H1 (cell line): ENCODE measurements around the gene RNF126. TPM values are rescaled to one million over a fixed set of nuclear protein-coding genes. Genes with fewer than 3 reads are reported as not detected.
A peak's percentile ranks its signal among the peaks of the same experiment; 100 is the strongest.

ENCODE experiments used
- CTCF ChIA-PET: fragments of 300-600 bp; sonication (Branson Sonifier 250); formaldehyde crosslinking; loops from one replicate; lab custom pipeline; 2021; ENCODE audit not compliant: partially characterized antibody; lab: Charles Lee
- POLR2A ChIA-PET: fragments of 300-600 bp; sonication (Branson Sonifier 250); formaldehyde crosslinking; loops from one replicate; lab custom pipeline; 2021; ENCODE audit warnings: inconsistent platforms; ENCODE audit not compliant: partially characterized antibody; lab: Charles Lee
- DNase-seq, 2 experiments: peaks; one replicate each; pipeline versions ENCODE4 v3.0.0 to v3.0.0-alpha.2; 2010 to 2022; ENCODE audit warnings: low spot score in 2 of 2, low read depth in 1 of 2, mixed read lengths in 1 of 2
- FAIRE-seq: peaks from 2 replicates; lab custom pipeline; 2011; peaks lifted over from hg19 to GRCh38; lab: Jason Lieb, UNC
- H2AFZ ChIP-seq: 2 replicates; pipeline ENCODE4 v1.8.1; 2012; ENCODE audit warnings: low read length, inconsistent platforms
- H2AK5ac ChIP-seq: 2 replicates; pipeline ENCODE4 v1.6.1; 2013; ENCODE audit warnings: low read depth, low read length
- H2BK120ac ChIP-seq: replicated peaks from 2 replicates; pipeline ENCODE3; 2013; ENCODE audit warnings: low read depth, low read length, inconsistent platforms
- H2BK12ac ChIP-seq: 2 replicates; pipeline ENCODE4 v1.6.1; 2013; ENCODE audit warnings: low read depth, low read length
- H2BK15ac ChIP-seq: 2 replicates; pipeline ENCODE4 v1.6.1; 2013; ENCODE audit warnings: low read length
- H2BK20ac ChIP-seq: 2 replicates; pipeline ENCODE4 v1.6.1; 2013; ENCODE audit warnings: low read length
- H2BK5ac ChIP-seq: 2 replicates; pipeline ENCODE4 v1.6.1; 2013; ENCODE audit warnings: low read depth, low read length
- H3K14ac ChIP-seq: 2 replicates; pipeline ENCODE4 v1.6.1; 2013; ENCODE audit warnings: inconsistent platforms; ENCODE audit not compliant: insufficient read length
- H3K18ac ChIP-seq: 2 replicates; pipeline ENCODE4 v1.6.1; 2013; ENCODE audit warnings: low read length; ENCODE audit errors: extremely low read depth
- H3K23ac ChIP-seq: 2 replicates; pipeline ENCODE4 v1.6.1; 2013; ENCODE audit warnings: inconsistent platforms; ENCODE audit not compliant: insufficient read length
- H3K23me2 ChIP-seq: 2 replicates; pipeline ENCODE4 v1.6.1; 2013; ENCODE audit warnings: low read depth, low read length
- H3K27ac ChIP-seq: 2 replicates; pipeline ENCODE4 v1.6.1; 2011; ENCODE audit warnings: low read depth, low read length, inconsistent platforms
- H3K27me3 ChIP-seq, 4 experiments: replicated peaks in 1 of 4; 1 replicate in 1 of 4; 2 replicates in 3 of 4; pipeline versions ENCODE4 v1.6.1 to v1.8.1; 2011 to 2013; ENCODE audit warnings: low read length in 3 of 4, mild to moderate bottlenecking in 3 of 4, inconsistent platforms in 2 of 4, mixed read lengths in 2 of 4, moderate library complexity in 1 of 4; ENCODE audit not compliant: control insufficient read depth in 3 of 4, insufficient read depth in 3 of 4; ENCODE audit errors: extremely low read depth in 1 of 4
- H3K36me3 ChIP-seq, 4 experiments: 2 replicates each; pipeline versions ENCODE4 v1.6.1 to v1.8.1; 2011 to 2013; ENCODE audit warnings: mild to moderate bottlenecking in 4 of 4, low read length in 3 of 4, moderate library complexity in 2 of 4, control low read depth in 1 of 4, inconsistent platforms in 1 of 4; ENCODE audit not compliant: insufficient read depth in 4 of 4, control insufficient read depth in 2 of 4
- H3K4ac ChIP-seq: replicated peaks from 2 replicates; pipeline ENCODE3; 2013; ENCODE audit warnings: low read length, low read depth, mixed read lengths, inconsistent platforms; ENCODE audit not compliant: insufficient read length
- H3K4me1 ChIP-seq, 4 experiments: replicated peaks in 1 of 4; 1 replicate in 1 of 4; 2 replicates in 3 of 4; pipeline versions ENCODE4 v1.6.1 to v1.8.1; 2011 to 2013; ENCODE audit warnings: low read length in 3 of 4, inconsistent platforms in 2 of 4, mixed read lengths in 1 of 4; ENCODE audit not compliant: insufficient read depth in 4 of 4, control insufficient read depth in 3 of 4
- H3K4me2 ChIP-seq, 2 experiments: 2 replicates each; pipeline versions ENCODE4 v1.6.1 to v1.8.1; 2011 to 2013; ENCODE audit warnings: low read depth in 2 of 2, low read length in 2 of 2, control low read depth in 1 of 2, inconsistent platforms in 1 of 2, mild to moderate bottlenecking in 1 of 2; ENCODE audit not compliant: insufficient read depth in 1 of 2
- H3K4me3 ChIP-seq, 4 experiments: fragments of 200-600, 300-600 bp in 1 of 4; sonication (generic), shearing (Covaris generic), sonication (Bioruptor Twin) in 1 of 4; 2 replicates each; pipeline versions ENCODE4 v1.5.1 to v1.8.1; 2011 to 2016; ENCODE audit warnings: low read length in 4 of 4, low read depth in 3 of 4, control low read depth in 2 of 4, inconsistent platforms in 2 of 4, mild to moderate bottlenecking in 2 of 4, mixed read lengths in 1 of 4, moderate library complexity in 1 of 4; ENCODE audit not compliant: insufficient read depth in 2 of 4; ENCODE audit errors: extremely low read depth in 1 of 4
- H3K56ac ChIP-seq: replicated peaks from 2 replicates; pipeline ENCODE3; 2013; ENCODE audit warnings: low read depth, mild to moderate bottlenecking, mixed read lengths, low read length, inconsistent platforms; ENCODE audit not compliant: insufficient read length
- H3K79me1 ChIP-seq: 2 replicates; pipeline ENCODE4 v1.6.1; 2013; ENCODE audit warnings: low read depth, low read length, control low read depth
- H3K79me2 ChIP-seq, 2 experiments: 2 replicates each; pipeline versions ENCODE4 v1.6.1 to v1.8.1; 2012 to 2013; ENCODE audit warnings: low read length in 2 of 2, mild to moderate bottlenecking in 2 of 2, inconsistent platforms in 1 of 2; ENCODE audit not compliant: insufficient read depth in 2 of 2, control insufficient read depth in 1 of 2
- H3K9ac ChIP-seq, 4 experiments: replicated peaks in 1 of 4; 1 replicate in 1 of 4; 2 replicates in 3 of 4; pipeline versions ENCODE4 v1.6.1 to v1.8.1; 2011 to 2013; ENCODE audit warnings: low read depth in 3 of 4, low read length in 3 of 4, control low read depth in 2 of 4, mild to moderate bottlenecking in 2 of 4, moderate library complexity in 2 of 4, inconsistent platforms in 1 of 4; ENCODE audit errors: extremely low read depth in 1 of 4
- H3K9me3 ChIP-seq, 2 experiments: 2 replicates each; pipeline versions ENCODE4 v1.6.1 to v1.8.1; 2012 to 2013; ENCODE audit warnings: mild to moderate bottlenecking in 2 of 2, moderate library complexity in 2 of 2, control low read depth in 1 of 2, inconsistent platforms in 1 of 2, low read depth in 1 of 2, low read length in 1 of 2, mixed read lengths in 1 of 2; ENCODE audit not compliant: insufficient read depth in 2 of 2
- H4K20me1 ChIP-seq, 2 experiments: replicated peaks in 1 of 2; 2 replicates each; pipeline versions ENCODE3 to v1.8.1; 2011 to 2013; ENCODE audit warnings: inconsistent platforms in 2 of 2, low read length in 2 of 2, mild to moderate bottlenecking in 1 of 2; ENCODE audit not compliant: insufficient read depth in 2 of 2, control insufficient read depth in 1 of 2
- H4K5ac ChIP-seq: 2 replicates; pipeline ENCODE4 v1.6.1; 2013; ENCODE audit warnings: low read length, low read depth, mixed read lengths, inconsistent platforms; ENCODE audit not compliant: insufficient read length
- H4K8ac ChIP-seq: 2 replicates; pipeline ENCODE4 v1.8.0; 2013; ENCODE audit warnings: mild to moderate bottlenecking, moderate library complexity, low read length, inconsistent platforms; ENCODE audit not compliant: insufficient read depth; ENCODE audit errors: extremely low read depth
- H4K91ac ChIP-seq: replicated peaks from 2 replicates; pipeline ENCODE3; 2013; ENCODE audit warnings: low read length, mixed read lengths, inconsistent platforms; ENCODE audit not compliant: insufficient read length
- ATF3 ChIP-seq: IDR thresholded peaks from 2 replicates; pipeline ENCODE4 v1.6.1; 2011; ENCODE audit warnings: low read depth, mild to moderate bottlenecking, low read length; ENCODE audit not compliant: insufficient read depth
- BACH1 ChIP-seq: IDR thresholded peaks from 2 replicates; pipeline ENCODE4 v1.6.1; 2012; ENCODE audit warnings: low read length, improper control_type of control experiment
- CTBP2 ChIP-seq: IDR thresholded peaks from 2 replicates; pipeline ENCODE4 v1.7.0; 2011; ENCODE audit warnings: borderline replicate concordance, mild to moderate bottlenecking, moderate library complexity, mixed read lengths, low read length; ENCODE audit not compliant: insufficient read depth, insufficient read length
- PHF8 ChIP-seq: fragments of 200-600 bp; sonication (generic); conservative IDR thresholded peaks from 2 replicates; pipeline ENCODE4 v1.7.1; 2012; ENCODE audit warnings: low read depth, mild to moderate bottlenecking, inconsistent platforms, low read length, moderate library complexity
- SP1 ChIP-seq: IDR thresholded peaks from 2 replicates; pipeline ENCODE4 v1.6.1; 2011; ENCODE audit warnings: low read depth, low read length
- SRF ChIP-seq: IDR thresholded peaks from 2 replicates; pipeline ENCODE4 v1.6.1; 2011; ENCODE audit warnings: mild to moderate bottlenecking, low read depth, low read length, moderate library complexity
- TEAD4 ChIP-seq: IDR thresholded peaks from 2 replicates; pipeline ENCODE4 v1.6.1; 2012; ENCODE audit warnings: low read depth, low read length, inconsistent platforms, mixed read lengths
- ZNF274 ChIP-seq: IDR thresholded peaks from 2 replicates; pipeline ENCODE4 v1.7.0; 2012; ENCODE audit warnings: low read length, borderline replicate concordance; ENCODE audit errors: extremely low read depth
- WGBS, 2 experiments: shearing (Covaris generic) in 1 of 2; methylation state at CpG; one replicate each; pipeline versions ENCODE4 v1.1.6 to v1.1.7; 2013 to 2015; ENCODE audit warnings: low lambda C conversion rate in 2 of 2, mixed read lengths in 2 of 2, inconsistent platforms in 1 of 2, low coverage in 1 of 2, missing lambda C conversion rate in 1 of 2; ENCODE audit not compliant: insufficient replicate concordance in 2 of 2, insufficient coverage in 1 of 2, insufficient read length in 1 of 2; ENCODE audit errors: extremely low coverage in 1 of 2, missing lambda C conversion rate in 1 of 2; 5-methylcytosine and 5-hydroxymethylcytosine counted together
- polyA plus RNA-seq, 7 experiments: library from polyadenylated mRNA; depleted of rRNA in 3 of 7; stranded (reverse) in 5 of 7; unstranded in 2 of 7; fragments of >200 nt in 5 of 7; fragments of 200-250 nt in 2 of 7; gene quantifications; 1 replicate in 5 of 7; 2 replicates in 1 of 7; 4 replicates in 1 of 7; pipeline versions ENCODE4 v1.2.1 to v1.2.3, GENCODE V29; 2011 to 2013; ENCODE audit warnings: missing spikeins in 2 of 7, mixed read lengths in 2 of 7
- total RNA-seq: library from RNA; stranded (reverse); fragmentation: NEBNext Ultra II Directional; extraction: Animal tissue kit (Norgen Biotek cat#: 25700); gene quantifications from 2 replicates; pipeline ENCODE4 v1.2.1, GENCODE V29; 2021

The RNF126 gene
- total and polyA plus RNA-seq, 2 of the 8 experiments (the other 6 are each of a cell fraction or from before 2014, with no cell fraction given): 21.8 to 68.0 TPM

GRCh38 chr19:638906-639252, 24.1 kb downstream of the RNF126 start:
- Histone ChIP-seq H2AK5ac (no peak overlapping the region), H4K5ac (no peak overlapping the region), H3K14ac (no peak overlapping the region), H4K91ac (no peak overlapping the region), H2AFZ (no peak overlapping the region), H3K27ac (no peak overlapping the region), H3K9me3 (no peaks in the 10 kb centered on the region), H3K79me2 (no peaks in the 10 kb centered on the region), H2BK12ac (0 out of 2 replicates have a peak overlapping the region, but pooled peaks have one; percentile 27), H3K23ac (no peak overlapping the region), H2BK5ac (no peak overlapping the region), H3K4me2 (peak overlapping the region; percentile 51 to 70; a peak in 3 of 4 replicates), H4K20me1 (peaks cover 5% of the 10 kb centered on the region in 2 experiments), H2BK120ac (no peak overlapping the region), H3K23me2 (peaks cover 9% of the 10 kb centered on the region; the same call in 1 of the 2 replicates), H3K4me3 (peak overlapping the region in 2 of 4 experiments; percentile 37 to 65; a peak in 3 of 8 replicates), H3K18ac (no peak overlapping the region), H2BK15ac (no peak overlapping the region), H3K4ac (no peak overlapping the region), H4K8ac (peak overlapping the region; percentile 39; the same call in 1 of the 2 replicates), H3K27me3 (peaks cover 0 to 23% (median 11%) of the 10 kb centered on the region in 4 experiments; a peak in 5 of 7 replicates), H3K4me1 (peaks cover 0 to 6% (median 3%) of the 10 kb centered on the region in 4 experiments; a peak in 4 of 7 replicates), H2BK20ac (no peak overlapping the region), H3K9ac (no peak overlapping the region), H3K36me3 (no peaks in the 10 kb centered on the region), H3K56ac (no peak overlapping the region), H3K79me1 (no peaks in the 10 kb centered on the region; the same call in 1 of the 2 replicates)
- POLR2A ChIA-PET: interaction anchor here (0.7 kb wide), 1 partner anchor 401 kb away, joined by 3 read pairs; the partner anchor contains the start of gene ABCA7
- CTCF ChIA-PET: no interaction called here
- no peak for DNase-seq
- FAIRE-seq: no peak
- TF ChIP-seq SP1 (no peak), SRF (no peak), CTBP2 (no peak), PHF8 (no peak), TEAD4 (no peak), BACH1 (no peak), ZNF274 (no peak), ATF3 (no peak)
- WGBS, 2 experiments: 92% methylated on average over 12 of the region's 17 CpGs; no CpG with 5 or more reads in 1 of the 2 experiments
